HG02970 (cell line): ENCODE data around the gene CBFA2T3.
"Not testable (repeated sequence)": the region's sequence is repeated elsewhere in the genome, so short reads cannot be mapped to it uniquely, and the experiment has no call there.

Experiments
- ATAC-seq: cut with Tn5 transposase; IDR thresholded peaks from one replicate; pipeline ENCODE4 v1.9.1; 2021; ENCODE audit warnings: mild to moderate bottlenecking, moderate library complexity, moderate number of reproducible peaks; ENCODE audit not compliant: unreplicated experiment, low FRiP score

The CBFA2T3 gene

GRCh38 chr16:88927661-88928060 lies 49.3 kb downstream of the CBFA2T3 start:
- no peak for ATAC-seq

GRCh38 chr16:88927010-88927409 lies 50.0 kb downstream of the CBFA2T3 start:
- no peak for ATAC-seq

- ATAC-seq, result no peak
Measured at GRCh38 chr16:88926374-88926990, 50.5 kb downstream of the CBFA2T3 start.

- ATAC-seq, result no peak
Measured at GRCh38 chr16:88925540-88925887, 51.5 kb downstream of the CBFA2T3 start.

GRCh38 chr16:88924834-88925539 lies 52.0 kb downstream of the CBFA2T3 start:
- ATAC-seq, result no peak

- no peak for ATAC-seq
Measured at GRCh38 chr16:88923926-88924833, 52.8 kb downstream of the CBFA2T3 start.

GRCh38 chr16:88923450-88923849 lies 53.6 kb downstream of the CBFA2T3 start:
- ATAC-seq, result no peak

- ATAC-seq, result no peak
Measured at GRCh38 chr16:88922826-88923410, 54.1 kb downstream of the CBFA2T3 start.

- ATAC-seq, result no peak
Measured at GRCh38 chr16:88922114-88922825, 54.7 kb downstream of the CBFA2T3 start.

- no peak for ATAC-seq
Measured at GRCh38 chr16:88921591-88921990, 55.4 kb downstream of the CBFA2T3 start.

GRCh38 chr16:88920618-88921590 lies 56.1 kb downstream of the CBFA2T3 start:
- no peak for ATAC-seq

GRCh38 chr16:88919936-88920335 lies 57.1 kb downstream of the CBFA2T3 start:
- ATAC-seq, result no peak

- not testable (repeated sequence) for ATAC-seq
Measured at GRCh38 chr16:88918896-88919295, 58.1 kb downstream of the CBFA2T3 start.

GRCh38 chr16:88917915-88918627 lies 58.9 kb downstream of the CBFA2T3 start:
- no peak for ATAC-seq

- no peak for ATAC-seq
Measured at GRCh38 chr16:88917146-88917914, 59.7 kb downstream of the CBFA2T3 start.

GRCh38 chr16:88915639-88916327 lies 61.2 kb downstream of the CBFA2T3 start:
- no peak for ATAC-seq

- ATAC-seq, result no peak
Measured at GRCh38 chr16:88914750-88915368, 62.1 kb downstream of the CBFA2T3 start.
